Activated T-helper 9 cell treated with anti-CD3 and anti-CD28 coated beads, Interleukin-2, amount 50 U/mL, for 16 hours (primary cell): ENCODE results near the gene LHFPL2.

Experiments
- DNase-seq: peaks from one replicate; pipeline ENCODE4 v3.0.0-alpha.2; 2020; ENCODE audit warnings: low read depth

LHFPL2 gene

GRCh38 chr5:78594610-78595457 lies 53.7 kb downstream of the LHFPL2 start:
- no peak for DNase-seq

GRCh38 chr5:78594021-78594420 lies 54.6 kb downstream of the LHFPL2 start:
- DNase-seq = no peak

- DNase-seq = no peak
These were observed 55.1 kb downstream of the LHFPL2 start for GRCh38 chr5:78593465-78593864.

GRCh38 chr5:78592735-78593386 lies 55.7 kb downstream of the LHFPL2 start:
- no peak for DNase-seq

GRCh38 chr5:78591972-78592700 lies 56.4 kb downstream of the LHFPL2 start:
- no peak for DNase-seq

- no peak for DNase-seq
These were observed 57.4 kb downstream of the LHFPL2 start for GRCh38 chr5:78591138-78591612.

GRCh38 chr5:78589923-78590322 lies 58.6 kb downstream of the LHFPL2 start:
- no peak for DNase-seq

- no peak for DNase-seq
These were observed 60.1 kb downstream of the LHFPL2 start for GRCh38 chr5:78588507-78588906.

GRCh38 chr5:78587775-78588291 lies 60.7 kb downstream of the LHFPL2 start:
- no peak for DNase-seq

- no peak for DNase-seq
These were observed 61.3 kb downstream of the LHFPL2 start for GRCh38 chr5:78587081-78587774.

- DNase-seq = no peak
These were observed 62.3 kb downstream of the LHFPL2 start for GRCh38 chr5:78586251-78586650.

GRCh38 chr5:78578015-78578414 lies 70.6 kb downstream of the LHFPL2 start:
- DNase-seq = no peak

GRCh38 chr5:78577071-78577807 lies 71.3 kb downstream of the LHFPL2 start:
- DNase-seq = no peak

- no peak for DNase-seq
These were observed 72.2 kb downstream of the LHFPL2 start for GRCh38 chr5:78576376-78576775.

GRCh38 chr5:78574731-78575161 lies 73.8 kb downstream of the LHFPL2 start:
- no peak for DNase-seq

- DNase-seq = no peak
These were observed 74.4 kb downstream of the LHFPL2 start for GRCh38 chr5:78574131-78574673.

GRCh38 chr5:78573318-78573717 lies 75.3 kb downstream of the LHFPL2 start:
- DNase-seq = no peak

- DNase-seq = no peak
These were observed 77.9 kb downstream of the LHFPL2 start for GRCh38 chr5:78570646-78571045.

- no peak for DNase-seq
These were observed 79.1 kb downstream of the LHFPL2 start for GRCh38 chr5:78569441-78569840.

GRCh38 chr5:78568676-78569075 lies 79.9 kb downstream of the LHFPL2 start:
- DNase-seq = no peak

GRCh38 chr5:78568212-78568611 lies 80.4 kb downstream of the LHFPL2 start:
- no peak for DNase-seq
